ENCODE measurements around the gene NLRP7. TPM values are rescaled to one million over a fixed set of nuclear protein-coding genes. Genes with fewer than 3 reads are reported as not detected.
"Not testable (repeated sequence)": the region's sequence is repeated elsewhere in the genome, so short reads cannot be mapped to it uniquely, and the experiment has no call there.

The NLRP7 gene
- not detected in 2 replicates for total RNA-seq
- polyA plus RNA-seq, result not detected in 2 replicates
- polyA plus RNA-seq (2012), result not detected in 2 replicates
- not detected in 2 replicates for polyA minus RNA-seq (ENCODE audit: low replicate concordance)

DNA sequence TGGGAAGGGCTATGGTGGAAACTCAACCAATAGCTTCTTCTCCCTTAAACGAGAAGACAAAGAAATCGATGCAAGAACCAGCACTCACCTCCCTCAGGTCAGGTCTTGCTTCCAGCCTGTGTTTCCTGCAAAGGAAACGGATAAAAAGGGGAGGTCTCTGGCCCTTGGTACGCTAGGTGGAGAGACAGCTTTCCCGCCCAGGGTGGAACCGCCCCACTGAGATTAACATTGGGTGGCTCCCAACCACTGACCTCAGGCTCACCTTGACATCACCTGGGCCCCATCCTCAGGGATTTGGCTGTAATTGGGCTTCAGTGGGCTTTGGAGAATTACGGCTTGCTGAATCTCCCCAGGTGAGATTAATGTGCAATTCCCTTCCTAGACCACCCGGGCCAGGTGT, at the start of gene NLRP7:
Gene NLRP7 (minus strand): TSS at position 150 of the 400 bp plus-strand sequence.
- no peak for DNase-seq (ENCODE audit: low read depth in 2 of 2)
- no peak within 1 kb of the TSS for H2AFZ ChIP-seq (ENCODE audit: low read length)
- no peak within 1 kb of the TSS for H3K4me3 ChIP-seq (replicated peaks in 1 of 4; ENCODE audit: control extremely low read depth in 1 of 4, insufficient read depth in 1 of 4, low read depth in 3 of 4, low read length in 4 of 4)
- no peaks in the 10 kb centered on the region for H3K36me3 ChIP-seq (ENCODE audit: control insufficient read depth, insufficient read depth, low read length)
- no peak within 1 kb of the TSS for H3K9ac ChIP-seq (ENCODE audit: insufficient read depth, low read length)
- TF ChIP-seq EZH2 (IDR thresholded peaks at IDR 0.05; ENCODE audit: low read length, missing control alignments) (no peak), CTCF (conservative IDR thresholded peaks at IDR 0.05 in 1 of 2, IDR thresholded peaks at IDR 0.05 in 1 of 2; ENCODE audit: low read depth in 1 of 2, low read length in 2 of 2) (no peak)
- H3K27me3 ChIP-seq (ENCODE audit: control insufficient read depth, insufficient read depth, low read length), result no peaks in the 10 kb centered on the region
- H3K79me2 ChIP-seq (ENCODE audit: control insufficient read depth, insufficient read depth, low read length), result no peaks in the 10 kb centered on the region
- no peaks in the 10 kb centered on the region for H3K4me1 ChIP-seq (ENCODE audit: control insufficient read depth, extremely low read depth, insufficient read depth, low read length)
- no peaks in the 10 kb centered on the region for H4K20me1 ChIP-seq (ENCODE audit: control insufficient read depth, extremely low read depth, insufficient read depth, low read length)
- H3K27ac ChIP-seq (ENCODE audit: insufficient read depth, low read length), result no peak within 1 kb of the TSS
- H3K4me2 ChIP-seq (ENCODE audit: extremely low read depth, insufficient read depth, low read length), result no peak within 1 kb of the TSS
- no peaks in the 10 kb centered on the region for H3K9me3 ChIP-seq (ENCODE audit: control insufficient read depth, insufficient read depth, low read depth, low read length)

DNA sequence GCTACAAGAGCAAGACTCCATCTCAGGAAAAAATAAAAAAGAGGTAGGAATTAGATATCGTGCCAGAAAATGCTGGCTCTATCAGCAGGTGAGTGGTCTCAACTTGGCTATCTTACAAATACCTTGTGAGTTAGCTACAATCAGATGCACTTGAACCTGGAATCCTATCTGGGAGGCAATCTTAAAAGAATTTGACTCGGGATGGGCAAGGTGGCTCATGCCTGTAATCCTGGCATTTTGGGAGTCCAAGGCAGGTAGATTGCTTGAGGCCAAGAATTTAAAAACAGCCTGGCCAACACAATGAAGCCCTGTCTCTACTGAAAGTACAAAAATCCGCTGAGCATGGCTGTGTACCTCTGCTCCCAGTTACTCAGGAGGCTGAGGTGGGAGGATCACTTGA, 48.2 kb upstream of the NLRP7 start:
- Histone ChIP-seq H2AFZ (ENCODE audit: low read length) (no peak overlapping the region), H3K4me3 (replicated peaks in 1 of 4; ENCODE audit: control extremely low read depth in 1 of 4, insufficient read depth in 1 of 4, low read depth in 3 of 4, low read length in 4 of 4) (no peak overlapping the region), H3K27ac (ENCODE audit: insufficient read depth, low read length) (no peak overlapping the region), H3K27me3 (ENCODE audit: control insufficient read depth, insufficient read depth, low read length) (no peaks in the 10 kb centered on the region), H3K79me2 (ENCODE audit: control insufficient read depth, insufficient read depth, low read length) (no peaks in the 10 kb centered on the region), H3K4me2 (ENCODE audit: extremely low read depth, insufficient read depth, low read length) (no peak overlapping the region), H3K9ac (ENCODE audit: insufficient read depth, low read length) (no peak overlapping the region), H3K4me1 (ENCODE audit: control insufficient read depth, extremely low read depth, insufficient read depth, low read length) (no peaks in the 10 kb centered on the region), H3K36me3 (ENCODE audit: control insufficient read depth, insufficient read depth, low read length) (no peaks in the 10 kb centered on the region), H4K20me1 (ENCODE audit: control insufficient read depth, extremely low read depth, insufficient read depth, low read length) (no peaks in the 10 kb centered on the region), H3K9me3 (ENCODE audit: control insufficient read depth, insufficient read depth, low read depth, low read length) (no peaks in the 10 kb centered on the region)
- no peak for DNase-seq (ENCODE audit: low read depth in 2 of 2)
- no peak for TF ChIP-seq CTCF (conservative IDR thresholded peaks at IDR 0.05 in 1 of 2, IDR thresholded peaks at IDR 0.05 in 1 of 2; ENCODE audit: low read depth in 1 of 2, low read length in 2 of 2)
- TF ChIP-seq EZH2 (IDR thresholded peaks at IDR 0.05; ENCODE audit: low read length, missing control alignments), result no peak

DNA sequence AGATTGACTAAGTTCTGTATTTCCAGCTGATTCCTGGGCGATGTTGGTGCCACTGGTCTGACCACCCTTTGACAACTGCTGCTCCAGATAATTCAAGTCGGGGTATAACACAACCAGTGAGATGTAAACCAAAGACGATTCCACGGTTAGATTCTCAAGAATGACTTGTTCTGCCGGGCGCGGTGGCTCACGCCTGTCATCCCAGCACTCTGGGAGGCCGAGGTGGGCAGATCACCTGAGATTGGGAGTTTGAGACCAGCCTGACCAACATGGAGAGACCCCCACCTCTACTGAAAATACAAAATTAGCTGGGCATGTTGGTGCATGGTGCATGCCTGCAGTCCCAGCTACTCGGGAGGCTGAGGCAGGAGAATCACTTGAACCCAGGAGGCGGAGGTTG, 42.2 kb upstream of the NLRP7 start:
- H3K36me3 ChIP-seq (ENCODE audit: control insufficient read depth, insufficient read depth, low read length); H3K9me3 ChIP-seq (ENCODE audit: control insufficient read depth, insufficient read depth, low read depth, low read length); H3K79me2 ChIP-seq (ENCODE audit: control insufficient read depth, insufficient read depth, low read length); H2AFZ ChIP-seq (ENCODE audit: low read length); H3K4me1 ChIP-seq (ENCODE audit: control insufficient read depth, extremely low read depth, insufficient read depth, low read length); H3K4me3 ChIP-seq (replicated peaks in 1 of 4; ENCODE audit: control extremely low read depth in 1 of 4, insufficient read depth in 1 of 4, low read depth in 3 of 4, low read length in 4 of 4); H4K20me1 ChIP-seq (ENCODE audit: control insufficient read depth, extremely low read depth, insufficient read depth, low read length); DNase-seq (ENCODE audit: low read depth in 2 of 2); H3K4me2 ChIP-seq (ENCODE audit: extremely low read depth, insufficient read depth, low read length); H3K9ac ChIP-seq (ENCODE audit: insufficient read depth, low read length); H3K27me3 ChIP-seq (ENCODE audit: control insufficient read depth, insufficient read depth, low read length); H3K27ac ChIP-seq (ENCODE audit: insufficient read depth, low read length): not testable (repeated sequence)

DNA sequence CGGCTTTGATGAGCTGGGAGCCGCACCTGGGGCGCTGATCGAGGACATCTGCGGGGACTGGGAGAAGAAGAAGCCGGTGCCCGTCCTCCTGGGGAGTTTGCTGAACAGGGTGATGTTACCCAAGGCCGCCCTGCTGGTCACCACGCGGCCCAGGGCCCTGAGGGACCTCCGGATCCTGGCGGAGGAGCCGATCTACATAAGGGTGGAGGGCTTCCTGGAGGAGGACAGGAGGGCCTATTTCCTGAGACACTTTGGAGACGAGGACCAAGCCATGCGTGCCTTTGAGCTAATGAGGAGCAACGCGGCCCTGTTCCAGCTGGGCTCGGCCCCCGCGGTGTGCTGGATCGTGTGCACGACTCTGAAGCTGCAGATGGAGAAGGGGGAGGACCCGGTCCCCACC, 35.2 kb upstream of the NLRP7 start:
- H2AFZ ChIP-seq (ENCODE audit: low read length); H3K79me2 ChIP-seq (ENCODE audit: control insufficient read depth, insufficient read depth, low read length); H3K9ac ChIP-seq (ENCODE audit: insufficient read depth, low read length); DNase-seq (ENCODE audit: low read depth in 2 of 2); H3K4me3 ChIP-seq (replicated peaks in 1 of 4; ENCODE audit: control extremely low read depth in 1 of 4, insufficient read depth in 1 of 4, low read depth in 3 of 4, low read length in 4 of 4); H3K9me3 ChIP-seq (ENCODE audit: control insufficient read depth, insufficient read depth, low read depth, low read length); H3K4me2 ChIP-seq (ENCODE audit: extremely low read depth, insufficient read depth, low read length); H3K36me3 ChIP-seq (ENCODE audit: control insufficient read depth, insufficient read depth, low read length); H3K27ac ChIP-seq (ENCODE audit: insufficient read depth, low read length); H3K4me1 ChIP-seq (ENCODE audit: control insufficient read depth, extremely low read depth, insufficient read depth, low read length); H3K27me3 ChIP-seq (ENCODE audit: control insufficient read depth, insufficient read depth, low read length); H4K20me1 ChIP-seq (ENCODE audit: control insufficient read depth, extremely low read depth, insufficient read depth, low read length): not testable (repeated sequence)

DNA sequence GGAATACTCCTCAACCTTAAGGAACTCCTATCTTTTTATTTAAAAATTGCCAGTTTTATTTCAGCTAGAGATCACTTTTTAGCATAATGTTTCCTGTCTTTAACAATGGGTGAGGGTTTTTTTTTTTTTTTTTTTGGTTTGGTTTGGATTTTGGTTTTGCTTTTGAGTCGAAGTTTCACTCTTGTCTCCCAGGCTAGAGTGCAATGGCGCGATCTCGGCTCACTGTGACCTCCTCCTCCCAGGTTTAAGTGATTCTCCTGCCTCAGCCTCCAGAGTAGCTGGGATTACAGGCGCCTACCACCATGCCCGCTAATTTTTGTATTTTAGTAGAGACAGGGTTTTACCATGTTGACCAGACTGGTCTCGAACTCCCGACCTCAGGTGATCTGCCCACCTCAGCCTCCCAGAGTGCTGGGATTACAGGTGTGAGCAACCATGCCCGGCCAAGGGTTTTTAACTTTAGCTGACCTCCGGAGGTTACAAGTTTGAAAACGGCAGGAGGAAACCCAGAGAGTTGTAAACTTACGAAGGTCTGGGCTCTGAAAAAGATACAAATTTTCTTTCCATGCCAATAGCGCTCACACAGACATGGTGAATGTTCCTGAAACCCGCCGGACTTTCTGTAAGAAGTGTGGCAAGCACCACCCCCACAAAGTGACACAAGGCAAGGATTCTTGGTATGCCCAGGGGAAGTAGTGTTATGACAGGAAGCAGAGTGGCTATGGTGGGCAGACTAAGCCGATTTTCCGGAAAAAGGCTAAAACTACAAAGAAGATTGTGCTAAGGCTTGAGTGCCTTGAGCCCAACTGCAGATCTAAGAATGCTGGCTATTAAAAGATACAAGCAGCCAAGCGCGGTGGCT, 26.1 kb upstream of the NLRP7 start:
- H3K9me3 ChIP-seq (ENCODE audit: control insufficient read depth, insufficient read depth, low read depth, low read length); H3K4me1 ChIP-seq (ENCODE audit: control insufficient read depth, extremely low read depth, insufficient read depth, low read length); H3K4me3 ChIP-seq (replicated peaks in 1 of 4; ENCODE audit: control extremely low read depth in 1 of 4, insufficient read depth in 1 of 4, low read depth in 3 of 4, low read length in 4 of 4); H3K9ac ChIP-seq (ENCODE audit: insufficient read depth, low read length); H3K27me3 ChIP-seq (ENCODE audit: control insufficient read depth, insufficient read depth, low read length); H3K27ac ChIP-seq (ENCODE audit: insufficient read depth, low read length); H4K20me1 ChIP-seq (ENCODE audit: control insufficient read depth, extremely low read depth, insufficient read depth, low read length); H2AFZ ChIP-seq (ENCODE audit: low read length); DNase-seq (ENCODE audit: low read depth in 2 of 2); H3K79me2 ChIP-seq (ENCODE audit: control insufficient read depth, insufficient read depth, low read length); H3K4me2 ChIP-seq (ENCODE audit: extremely low read depth, insufficient read depth, low read length); H3K36me3 ChIP-seq (ENCODE audit: control insufficient read depth, insufficient read depth, low read length): not testable (repeated sequence)
